Hematopoietic multipotent progenitor cell treated with erythropoietin and hydrocortisone succinate and interleukin-3 and kit ligand, for 8 days (in vitro differentiated cells): ENCODE results near the gene DLX4.

Experiments
- DNase-seq: peaks from one replicate; pipeline ENCODE4 v3.0.0-alpha.2; 2015

Gene DLX4

DNA sequence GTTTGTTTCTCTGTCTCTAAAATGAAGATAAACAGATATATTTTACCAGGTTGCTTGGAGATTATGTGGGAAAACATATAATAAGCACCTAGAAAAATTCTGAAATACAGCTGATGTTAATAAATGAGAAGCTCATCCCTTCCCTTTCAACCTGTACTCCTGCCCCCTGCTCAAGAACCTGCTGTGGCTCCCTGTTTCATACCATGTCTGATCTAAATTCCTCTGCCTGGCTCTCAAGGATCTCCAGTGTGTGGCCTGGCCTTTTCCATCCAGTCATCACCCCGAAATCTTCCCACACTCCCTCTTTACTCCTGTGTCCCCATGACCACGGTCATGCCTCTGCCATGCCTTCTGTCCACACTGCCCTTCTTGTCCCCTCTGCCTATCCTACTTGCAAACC, 19.4 kb upstream of the DLX4 start:
- DNase-seq = no peak

DNA sequence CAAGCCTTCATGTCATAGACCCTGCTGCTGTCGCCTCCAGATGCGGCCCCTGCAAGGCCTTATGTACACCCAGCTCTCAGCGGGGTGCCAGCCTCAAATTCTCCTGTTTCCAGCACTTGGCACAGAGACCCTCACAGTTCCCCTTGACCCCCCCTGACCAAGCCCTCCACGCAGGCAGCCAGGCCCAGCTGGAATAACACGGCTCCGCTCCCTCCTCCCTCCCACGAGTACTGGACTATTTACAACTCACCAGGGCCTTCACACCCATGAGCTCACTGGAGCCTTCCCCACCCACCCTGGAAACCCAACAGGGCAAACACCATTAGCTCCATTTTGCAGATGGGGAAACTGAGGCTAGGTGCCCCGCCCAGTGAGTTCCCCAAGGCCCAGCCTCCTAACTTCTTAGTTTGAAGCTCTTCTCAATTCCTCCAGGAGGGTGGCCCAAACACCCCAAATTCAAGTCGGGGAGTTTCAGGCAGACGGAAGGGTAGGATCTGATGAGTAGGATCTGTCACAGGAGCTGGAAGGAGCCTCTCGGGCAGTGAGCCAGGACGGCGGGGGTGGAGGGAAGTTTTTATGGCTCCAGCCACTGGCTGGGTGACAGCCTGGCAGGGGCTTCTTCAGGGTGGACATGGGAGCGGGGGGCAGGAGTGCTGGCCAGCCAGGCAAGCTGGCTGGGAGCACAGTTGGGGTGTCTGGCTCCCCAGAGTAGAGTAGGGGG, 17.5 kb upstream of the DLX4 start:
- DNase-seq = no peak

DNA sequence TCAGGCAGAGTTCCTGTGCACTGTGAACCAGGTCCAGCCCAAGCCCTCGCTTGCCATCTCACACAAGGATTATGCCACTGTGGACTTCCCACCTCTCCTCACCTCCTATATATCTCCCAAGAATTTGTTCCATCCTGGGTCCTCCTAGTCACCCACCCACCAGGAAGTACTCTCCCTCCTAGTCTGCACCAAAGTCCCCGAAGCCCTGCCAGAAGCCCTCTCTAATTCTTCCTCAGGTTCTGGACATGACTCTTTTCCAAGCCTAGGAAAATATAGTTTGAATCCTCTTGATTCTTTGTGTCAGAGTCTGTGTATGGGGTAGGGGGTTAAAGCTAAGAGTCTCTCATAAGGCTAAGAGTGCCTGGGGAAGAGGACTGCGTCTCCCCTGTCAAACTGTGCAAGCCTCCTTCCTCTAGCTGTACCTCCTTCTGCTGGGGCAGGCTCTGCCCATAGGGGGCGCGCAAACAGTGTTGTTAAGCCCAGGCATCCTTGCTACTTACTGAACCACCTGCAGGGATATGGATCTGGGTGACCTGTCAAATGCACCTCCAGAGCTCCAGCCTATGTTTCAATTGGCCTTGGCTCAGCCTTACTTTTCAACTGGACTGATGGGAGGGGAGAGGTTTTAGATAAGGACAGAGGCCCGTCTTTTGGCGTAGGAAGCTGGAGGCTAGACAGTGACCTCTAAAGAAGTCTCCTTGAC, 16.6 kb upstream of the DLX4 start:
- peak; percentile 68 for DNase-seq

GRCh38 chr17:49952912-49953497, 16.0 kb upstream of the DLX4 start:
- no peak for DNase-seq

GRCh38 chr17:49955157-49955556, 13.8 kb upstream of the DLX4 start:
- DNase-seq = no peak

DNA sequence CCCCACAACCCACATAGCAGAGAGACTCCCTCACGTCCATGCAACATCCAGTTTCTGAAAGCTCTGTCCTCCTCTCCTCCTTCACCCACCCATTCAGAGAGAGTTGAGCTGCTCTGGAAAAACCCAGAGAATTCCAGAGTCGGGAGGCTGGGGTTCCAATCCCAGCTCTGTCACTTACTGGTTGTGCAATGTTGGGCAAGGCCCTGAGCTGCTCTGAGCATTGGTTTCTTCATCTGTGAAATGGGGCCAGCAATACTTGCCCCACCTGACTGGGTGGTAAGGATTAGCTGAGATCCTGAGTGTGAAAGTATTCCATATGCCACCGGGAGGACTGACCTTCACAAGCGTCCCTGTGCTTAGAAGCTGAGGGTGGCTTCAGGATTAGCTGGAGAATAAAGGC, 12.2 kb upstream of the DLX4 start:
- no peak for DNase-seq

- DNase-seq = no peak
These were observed 11.6 kb upstream of the DLX4 start for GRCh38 chr17:49957350-49957749.

DNA sequence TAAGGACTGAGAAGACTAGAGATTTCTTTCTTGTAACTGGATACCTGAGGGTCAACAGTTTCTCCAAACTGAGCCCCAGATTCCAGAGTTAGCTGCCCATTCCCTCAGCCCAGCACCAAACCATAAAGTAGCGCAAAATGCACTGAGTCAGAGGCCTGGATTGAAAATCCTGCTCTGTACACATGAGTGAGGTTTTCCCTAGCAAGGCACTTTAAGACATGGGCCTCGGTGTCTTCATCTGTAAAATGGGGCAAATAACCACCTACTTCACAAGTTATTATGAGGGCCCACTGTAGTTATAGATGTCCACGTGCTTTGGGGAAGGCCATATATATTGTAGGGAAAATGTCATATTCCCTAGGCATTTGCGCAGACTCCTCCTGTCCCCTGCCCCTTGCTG, 10.3 kb upstream of the DLX4 start:
- DNase-seq = no peak

GRCh38 chr17:49959183-49959935, 9.6 kb upstream of the DLX4 start:
- DNase-seq = no peak

DNA sequence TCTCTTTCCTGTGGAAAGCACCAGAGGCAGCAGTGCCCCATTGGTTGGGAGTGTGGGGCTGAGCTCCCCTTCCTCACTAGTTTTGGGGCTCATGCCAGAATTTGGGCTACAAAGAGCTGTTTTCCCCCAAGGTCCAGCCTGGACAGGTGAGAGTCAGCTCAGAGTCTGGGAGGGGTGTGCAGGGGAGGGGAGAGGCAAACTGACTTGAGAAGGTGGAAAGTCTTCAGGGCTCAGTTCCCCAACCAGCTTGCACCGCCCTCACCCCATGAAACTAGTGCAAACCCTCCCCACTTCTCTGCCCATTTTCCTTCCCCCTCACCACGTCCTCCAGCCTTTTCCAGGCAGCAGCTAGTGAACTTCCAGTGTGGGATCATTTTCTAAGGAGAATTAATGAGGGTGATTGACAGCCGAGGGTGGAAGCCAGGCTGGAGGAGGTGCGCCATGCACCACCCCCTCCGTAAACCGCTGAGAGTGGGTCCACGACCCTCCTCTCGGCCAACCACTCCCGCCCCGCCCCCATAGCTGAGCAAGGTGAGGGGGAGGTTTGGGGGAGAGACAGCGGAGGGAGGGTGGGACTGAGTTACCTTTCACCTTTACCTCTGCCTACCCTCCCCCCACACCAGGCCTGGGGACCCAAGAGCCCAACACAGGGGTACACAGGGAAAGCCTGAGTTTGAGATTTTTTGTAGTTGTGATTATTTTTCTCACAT, 6.2 kb upstream of the DLX4 start:
- no peak for DNase-seq

DNA sequence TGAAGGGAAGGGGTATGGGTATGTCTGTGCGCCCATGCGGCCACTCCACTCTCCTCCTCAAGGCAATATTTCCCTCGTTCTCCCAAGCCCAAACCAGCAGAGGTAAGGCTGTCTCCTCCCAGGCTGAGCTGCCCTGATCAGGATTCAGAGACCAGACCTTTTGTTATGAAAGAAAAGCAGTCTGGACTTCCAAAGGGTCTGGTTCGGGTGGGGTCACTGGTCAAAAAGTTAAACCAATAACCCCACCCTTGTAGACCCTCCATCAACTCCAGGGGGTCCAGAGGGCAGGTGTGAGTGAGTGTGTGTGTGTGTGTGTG, 5.7 kb upstream of the DLX4 start:
- DNase-seq = no peak

DNA sequence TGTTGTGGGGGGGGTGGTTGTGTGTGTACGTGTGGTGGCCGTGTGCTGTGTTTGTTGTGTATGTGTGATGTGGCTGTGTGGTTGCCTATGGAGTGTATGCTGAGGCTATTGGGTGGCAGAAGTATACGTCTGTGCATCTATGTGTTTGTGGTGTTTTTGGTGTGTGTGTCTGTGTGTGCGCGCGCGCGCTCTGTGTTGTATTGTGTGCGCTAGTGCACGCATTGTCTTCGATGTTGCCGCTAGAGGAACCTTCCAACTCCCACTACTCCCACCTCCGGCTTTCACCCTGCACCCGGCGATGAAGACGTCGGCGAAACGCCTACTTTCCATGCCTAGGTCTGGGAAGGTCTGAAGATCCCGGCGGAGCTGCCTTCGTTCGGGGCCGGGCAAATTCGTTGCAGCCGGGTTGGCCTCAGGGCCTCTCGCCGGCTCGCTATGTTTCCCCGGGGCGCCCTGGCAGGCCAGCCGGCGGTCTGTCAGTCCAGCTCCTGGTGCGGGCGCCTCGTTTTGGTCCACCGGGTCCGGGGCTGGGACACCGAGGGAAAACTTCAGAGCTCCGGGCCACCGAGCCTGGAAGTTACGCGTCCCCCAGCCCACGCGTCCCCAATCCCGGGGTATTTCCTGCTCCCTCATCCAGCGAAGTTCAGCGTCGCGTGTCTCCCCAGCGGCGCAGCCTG, 5.2 kb upstream of the DLX4 start:
- no peak for DNase-seq

DNA sequence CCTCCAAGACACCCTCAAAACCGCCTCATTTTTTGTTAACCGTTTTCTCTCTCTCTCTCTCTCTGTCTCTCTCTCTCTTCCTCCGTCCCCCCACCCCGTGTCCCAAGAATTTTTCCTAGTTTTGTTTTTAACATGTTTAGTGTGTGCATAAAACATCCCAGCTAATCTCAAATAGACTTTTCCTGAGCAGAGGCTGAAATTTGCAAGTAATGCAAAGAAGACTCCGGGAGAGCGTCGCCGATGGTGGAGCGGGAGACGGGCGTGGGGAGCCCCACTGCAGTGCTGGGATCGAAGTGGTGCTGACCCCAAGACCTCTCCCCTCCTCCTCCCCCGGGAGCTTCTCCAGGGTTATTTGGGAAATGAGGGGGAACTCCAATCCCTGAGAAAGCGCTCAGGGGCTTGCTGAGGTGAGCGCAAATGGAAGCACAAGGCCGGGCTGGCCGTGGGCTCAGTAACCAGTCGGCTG, 4.7 kb upstream of the DLX4 start:
- no peak for DNase-seq

DNA sequence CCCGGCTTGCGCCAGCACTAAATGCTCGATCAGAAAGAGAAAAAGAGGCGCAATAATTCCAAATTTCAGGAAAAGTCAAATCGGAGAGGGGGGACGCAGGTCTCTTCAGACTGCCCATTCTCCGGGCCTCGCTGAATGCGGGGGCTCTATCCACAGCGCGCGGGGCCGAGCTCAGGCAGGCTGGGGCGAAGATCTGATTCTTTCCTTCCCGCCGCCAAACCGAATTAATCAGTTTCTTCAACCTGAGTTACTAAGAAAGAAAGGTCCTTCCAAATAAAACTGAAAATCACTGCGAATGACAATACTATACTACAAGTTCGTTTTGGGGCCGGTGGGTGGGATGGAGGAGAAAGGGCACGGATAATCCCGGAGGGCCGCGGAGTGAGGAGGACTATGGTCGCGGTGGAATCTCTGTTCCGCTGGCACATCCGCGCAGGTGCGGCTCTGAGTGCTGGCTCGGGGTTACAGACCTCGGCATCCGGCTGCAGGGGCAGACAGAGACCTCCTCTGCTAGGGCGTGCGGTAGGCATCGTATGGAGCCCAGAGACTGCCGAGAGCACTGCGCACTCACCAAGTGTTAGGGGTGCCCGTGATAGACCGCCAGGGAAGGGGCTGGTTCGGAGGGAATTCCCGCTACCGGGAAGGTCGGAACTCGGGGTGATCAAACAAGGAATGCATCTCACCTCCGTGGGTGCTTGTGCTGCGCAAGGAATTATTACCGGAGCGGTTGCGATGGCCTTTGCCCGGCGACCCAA, 4.0 kb upstream of the DLX4 start:
- no peak for DNase-seq

DNA sequence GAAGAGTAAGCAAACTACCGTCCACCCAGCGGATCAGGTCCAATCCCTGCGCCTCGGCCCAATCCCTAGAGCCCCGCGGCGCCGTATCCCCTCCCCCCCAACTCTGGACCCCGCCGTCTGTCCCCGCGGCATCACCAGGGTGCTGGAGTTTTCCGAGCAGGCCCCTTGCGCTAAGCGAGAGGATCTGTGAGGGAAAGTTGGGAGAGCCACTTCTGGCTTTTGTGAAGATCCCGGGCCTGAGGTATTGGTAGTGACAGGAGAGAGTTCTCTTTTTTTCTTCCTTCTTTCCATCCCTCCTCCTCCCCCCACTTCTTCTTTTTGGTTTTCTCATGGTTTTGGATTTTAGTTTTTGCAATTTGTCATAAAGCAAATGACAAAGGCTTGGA, 3.5 kb upstream of the DLX4 start:
- DNase-seq = no peak

DNA sequence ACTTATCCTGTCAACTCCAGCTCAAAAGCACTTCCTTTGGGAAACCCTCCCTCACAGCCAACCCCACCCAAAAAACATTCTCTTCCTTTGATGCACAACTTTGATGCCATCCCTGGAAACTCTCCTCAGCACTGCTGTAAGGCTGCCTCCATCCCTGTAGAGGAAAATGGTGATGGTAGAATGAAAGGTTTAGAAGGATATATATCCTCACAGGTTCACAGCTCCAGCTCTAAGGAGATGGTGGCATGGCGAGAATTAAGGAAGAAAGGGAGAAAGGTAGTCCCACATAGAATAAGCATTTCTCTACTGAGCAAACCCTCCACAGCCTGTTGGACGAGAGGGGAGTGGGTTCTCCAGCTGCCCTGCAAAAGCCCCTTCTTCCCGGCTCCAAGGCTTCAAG, 2.2 kb upstream of the DLX4 start:
- DNase-seq = no peak

GRCh38 chr17:49967205-49967604, 1.8 kb upstream of the DLX4 start:
- no peak for DNase-seq

GRCh38 chr17:49967621-49968404, 1.2 kb upstream of the DLX4 start:
- DNase-seq = no peak

DNA sequence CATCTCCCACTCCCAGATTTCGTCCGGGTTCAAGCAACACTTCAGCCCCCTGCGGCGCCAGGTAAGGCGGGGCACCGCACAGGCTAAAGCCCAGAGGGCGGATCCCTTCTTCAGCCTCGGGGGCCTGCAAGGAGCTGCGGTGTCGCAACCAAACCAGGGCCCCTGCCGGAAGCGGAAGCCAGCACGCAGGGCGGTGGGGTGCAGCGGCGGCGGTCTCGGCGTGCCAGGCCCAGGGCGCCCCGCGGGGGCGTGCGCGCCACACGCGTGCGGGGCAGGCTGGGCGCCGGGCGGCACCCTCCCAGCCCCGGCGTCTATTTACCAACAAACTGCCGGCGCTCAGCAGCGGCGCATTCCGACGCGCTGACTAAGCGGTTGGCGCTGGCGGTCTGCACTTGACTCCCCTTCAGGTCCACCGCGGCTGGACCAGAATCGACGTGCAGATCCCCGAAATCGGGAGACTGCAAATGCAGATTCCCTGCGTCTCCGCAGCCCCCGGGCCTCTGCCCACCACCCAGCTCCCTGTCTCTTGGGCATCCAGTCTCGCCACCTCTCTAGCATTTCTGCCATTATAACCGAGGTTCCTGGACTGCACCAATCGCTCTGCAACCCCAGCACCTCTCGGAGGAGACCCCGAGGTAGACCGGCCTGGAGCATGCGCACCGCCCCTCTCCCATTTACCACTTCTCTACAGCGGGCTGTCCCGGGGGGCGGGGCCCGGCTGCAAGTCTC, 421 bp upstream of the DLX4 start:
- DNase-seq = peak; percentile 23

- DNase-seq = no peak
These were observed 902 bp downstream of the DLX4 start for GRCh38 chr17:49969795-49970389.
